DMS79 treated with DMSO at 0.1 percent for 48 hours (cell line): ENCODE measurements around the gene D2HGDH.

Source experiments
- DNase-seq: peaks from one replicate; lab custom pipeline; 2025; lab: John Stamatoyannopoulos, UW

The D2HGDH gene

DNA sequence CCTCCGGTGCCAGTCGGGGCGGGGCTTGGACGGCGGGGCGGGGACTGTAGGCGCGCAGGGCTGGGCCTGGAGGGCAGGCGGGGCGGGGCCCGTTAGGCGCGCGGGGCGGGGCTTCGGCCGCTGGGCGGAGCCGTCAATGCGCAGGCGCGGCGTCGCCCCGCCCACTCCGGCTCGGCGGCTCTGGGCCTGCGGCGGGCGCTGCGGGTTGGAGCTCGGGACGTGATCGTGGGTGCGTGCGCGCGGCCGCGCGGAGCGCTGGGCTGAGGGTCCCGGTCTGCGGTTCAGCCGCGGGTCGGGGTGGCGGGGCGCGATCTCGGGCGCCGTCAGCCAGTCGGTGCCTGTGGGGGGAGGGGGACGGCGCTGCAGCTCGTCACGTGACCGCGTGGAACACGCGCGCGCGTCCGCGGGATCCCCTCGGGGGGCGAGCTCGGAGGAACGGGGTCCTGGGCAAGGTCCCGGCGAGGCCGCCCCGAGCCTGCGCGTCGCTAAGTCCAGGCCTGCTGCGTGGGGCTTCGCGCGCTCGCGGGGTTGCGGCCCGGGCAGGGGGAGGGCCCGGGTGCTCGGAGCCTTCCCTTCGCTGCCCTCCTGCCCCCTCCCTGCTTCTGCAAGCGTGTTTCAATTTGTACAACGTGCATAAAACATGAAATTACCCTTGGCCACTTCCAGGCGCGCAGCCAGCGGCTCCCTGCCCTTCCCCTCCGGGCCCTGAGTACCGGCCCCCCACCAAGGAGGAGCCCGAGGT is at the start of gene D2HGDH:
Gene D2HGDH, plus strand, starts transcription at position 164 of the 742 bp plus-strand sequence. CDS start 595 bp downstream, outside the sequence.
- peak; percentile 54 for DNase-seq

DNA sequence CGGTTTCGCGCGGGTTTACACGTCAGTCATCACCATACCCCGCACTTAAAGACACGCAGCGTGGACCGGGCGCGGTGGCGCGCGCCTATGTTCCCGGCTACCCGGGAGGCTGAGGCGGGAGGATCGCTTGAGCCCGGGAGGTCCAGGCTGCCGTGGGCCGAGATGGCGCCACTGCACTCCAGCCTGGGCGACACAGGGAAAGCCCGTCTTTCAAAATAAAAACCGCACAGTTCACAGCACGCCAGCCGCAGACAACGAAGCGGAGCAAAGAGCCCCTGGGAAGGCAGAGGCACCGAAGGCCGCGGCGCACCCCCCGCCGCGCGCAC is 48.1 kb upstream of the D2HGDH start:
- DNase-seq = no peak

DNA sequence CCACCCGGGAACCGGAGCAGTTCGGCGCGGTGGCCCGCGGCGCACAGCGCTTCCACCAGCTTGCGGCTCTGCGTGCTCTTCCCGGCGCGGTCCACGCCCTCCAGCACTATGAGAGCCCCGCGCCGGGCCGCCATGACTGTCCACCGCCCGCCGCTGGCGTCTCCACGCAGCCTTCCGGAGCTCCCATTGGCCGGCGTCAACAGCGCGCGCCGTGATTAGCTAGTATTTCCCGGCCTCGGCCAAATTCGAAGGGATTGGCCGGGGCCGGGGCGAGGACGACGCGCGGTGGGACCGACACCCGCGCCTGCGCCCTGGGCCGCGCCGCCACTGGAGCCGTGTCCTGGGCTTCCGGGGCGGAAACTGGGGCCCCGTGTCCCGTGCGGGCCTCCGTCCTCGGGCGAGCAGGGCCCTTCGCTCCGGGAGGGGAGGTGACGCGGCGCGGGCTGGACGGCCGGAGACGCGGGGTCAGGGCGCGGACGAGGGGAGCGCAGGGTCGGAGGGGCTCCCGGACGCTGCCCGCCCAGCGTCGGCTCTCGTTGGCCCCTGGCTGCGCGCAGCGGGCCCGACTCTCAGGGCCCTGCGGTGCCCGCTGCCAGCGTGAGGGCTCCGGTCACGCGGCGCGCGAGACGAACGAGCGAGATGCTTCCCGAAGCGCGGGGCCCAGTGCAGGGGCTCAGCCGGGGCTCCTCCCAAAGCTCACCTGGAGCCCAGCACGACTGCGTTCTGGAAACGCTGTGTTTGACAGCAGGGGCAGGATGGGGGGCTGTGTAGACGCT is 47.6 kb upstream of the D2HGDH start, which contains the start of gene DTYMK:
Gene DTYMK, minus strand, starts transcription at position 166 of the 776 bp plus-strand sequence. Its CDS starts 32 bp downstream, at position 134.
- DNase-seq = peak; percentile 91

DNA sequence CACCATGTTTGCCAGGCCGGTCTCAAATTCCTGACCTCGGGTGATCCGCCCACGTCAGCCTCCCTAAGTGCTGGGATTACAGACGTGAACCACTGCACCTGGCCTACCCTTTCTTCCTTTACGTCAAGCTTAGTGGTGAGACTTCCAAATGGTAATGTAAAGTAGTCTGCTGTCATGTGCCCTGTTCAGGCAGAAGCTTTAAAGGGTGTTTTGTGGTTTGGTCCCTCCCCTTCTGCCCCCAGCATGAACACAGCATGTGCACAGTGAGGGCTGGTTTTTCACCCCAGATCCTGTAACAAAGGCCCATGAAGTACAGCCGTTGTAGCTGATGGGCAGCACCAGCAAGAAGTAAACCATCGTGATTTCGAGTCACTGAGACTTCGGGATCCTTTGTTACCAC is 45.1 kb upstream of the D2HGDH start:
- DNase-seq = no peak

DNA sequence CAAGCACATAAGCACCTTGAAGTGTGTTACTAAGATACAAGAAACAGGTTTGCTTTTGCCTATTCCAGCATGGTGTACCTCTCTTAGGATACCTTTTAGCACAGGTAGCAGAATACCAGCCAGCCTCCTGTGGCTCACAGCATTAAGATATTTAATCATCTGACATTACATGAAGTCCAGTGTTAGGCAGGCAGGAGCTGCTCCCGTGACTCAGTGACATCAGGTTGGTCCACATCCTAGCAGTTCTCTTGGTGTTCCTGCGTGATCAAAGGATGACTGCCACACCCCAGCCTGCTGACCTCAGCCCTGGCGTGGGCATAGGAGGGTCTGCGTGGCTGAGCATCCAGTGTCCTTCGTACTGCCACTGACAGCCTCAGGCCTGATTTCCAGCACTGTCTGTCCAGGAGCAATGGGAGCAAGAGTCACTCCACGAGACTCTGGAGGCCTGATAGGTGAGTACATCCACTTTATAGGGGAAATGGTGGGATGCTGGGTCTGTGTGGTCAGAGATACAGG is 44.2 kb upstream of the D2HGDH start:
- no peak for DNase-seq

DNA sequence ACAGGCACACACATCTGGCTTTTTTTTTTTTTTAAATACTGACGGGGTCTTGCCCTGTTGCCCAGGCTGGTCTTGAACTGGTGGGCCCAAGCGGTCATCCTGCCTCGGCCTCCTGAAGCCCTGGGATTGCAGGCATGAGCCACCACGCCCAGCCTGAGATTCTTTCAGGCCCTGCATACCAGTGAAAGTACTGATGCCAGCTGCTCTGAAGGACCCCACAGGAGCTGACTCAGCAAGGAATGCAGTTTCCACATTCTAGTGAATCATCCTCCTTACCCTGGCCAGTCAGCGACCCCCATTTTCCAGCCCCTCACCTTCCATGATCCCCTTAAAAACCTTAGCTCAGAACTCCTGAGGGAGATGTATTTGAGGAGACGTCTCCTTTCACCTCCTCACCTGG is 42.0 kb upstream of the D2HGDH start:
- DNase-seq = no peak

DNA sequence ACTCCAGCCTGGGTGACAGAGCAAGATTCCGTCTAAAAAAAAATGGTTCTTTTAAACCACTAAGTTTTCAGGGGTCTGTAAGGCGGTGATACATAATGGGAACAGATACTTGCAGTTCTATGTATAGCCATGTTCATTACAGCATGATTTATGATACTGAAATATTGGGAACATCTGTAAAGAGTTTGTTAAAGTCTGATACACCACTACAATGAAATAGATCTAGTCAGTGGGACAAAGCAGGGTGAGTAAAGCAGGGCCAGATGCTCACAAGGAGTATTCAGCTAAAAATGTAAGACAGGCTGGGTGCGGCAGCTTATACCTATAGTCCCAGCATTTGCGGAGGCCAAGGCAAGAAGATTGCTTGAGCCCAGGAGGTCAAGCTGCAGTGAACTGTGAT is 38.8 kb upstream of the D2HGDH start:
- DNase-seq = no peak

DNA sequence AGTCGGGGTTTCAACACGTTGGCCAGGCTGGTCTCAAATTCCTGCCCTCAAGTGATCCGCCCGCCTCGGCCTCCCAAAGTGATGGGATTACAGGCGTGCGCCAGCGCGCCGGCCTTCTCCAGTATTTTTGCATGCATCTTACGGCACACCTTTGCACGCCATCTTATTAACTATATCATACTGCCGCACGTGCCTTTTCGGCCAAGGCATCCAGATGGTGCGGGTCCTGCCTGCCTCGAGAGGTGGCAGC is 33.4 kb upstream of the D2HGDH start:
- peak; percentile 77 for DNase-seq

DNA sequence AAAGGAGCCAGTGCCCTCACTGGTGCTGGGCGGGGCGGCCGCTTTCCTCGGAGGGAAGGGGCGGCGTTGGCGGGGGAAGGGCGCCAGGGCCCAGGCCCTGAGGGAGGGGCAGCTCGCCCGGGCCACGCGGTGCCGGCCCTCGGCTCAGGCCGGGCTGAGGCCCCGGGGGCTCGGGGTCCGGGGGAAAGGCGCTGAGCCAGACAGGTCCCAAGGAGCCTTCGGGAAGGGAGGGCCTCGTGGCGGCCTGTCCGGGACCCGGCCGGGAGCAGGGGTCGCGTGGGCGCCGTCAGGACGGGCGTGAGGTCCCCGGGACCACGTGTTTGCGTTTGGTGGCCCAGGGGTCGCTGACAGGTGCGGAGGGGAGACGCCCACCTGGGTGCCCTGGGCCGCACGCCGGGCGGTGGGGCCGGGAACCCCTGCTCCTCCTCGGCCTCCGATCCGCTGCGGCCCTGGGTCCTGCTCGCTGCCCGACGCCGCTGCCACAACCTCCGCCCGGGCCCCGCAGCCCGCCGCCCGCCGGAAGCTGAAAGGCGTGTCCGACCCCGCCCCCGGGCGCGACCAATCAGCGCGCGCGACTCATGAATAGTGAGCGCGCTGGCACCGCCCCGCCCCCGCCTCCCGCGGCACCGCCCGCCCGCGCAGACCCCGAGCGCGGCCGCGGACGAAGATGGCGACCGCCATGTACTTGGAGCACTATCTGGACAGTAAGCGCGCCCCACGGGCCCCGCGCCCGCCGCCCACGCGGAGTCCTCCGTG is 32.9 kb upstream of the D2HGDH start, which contains the start of gene ING5:
Gene ING5, plus strand, starts transcription at position 641 of the 756 bp plus-strand sequence. Its CDS starts 27 bp downstream, at position 668.
- DNase-seq = peak; percentile 74

DNA sequence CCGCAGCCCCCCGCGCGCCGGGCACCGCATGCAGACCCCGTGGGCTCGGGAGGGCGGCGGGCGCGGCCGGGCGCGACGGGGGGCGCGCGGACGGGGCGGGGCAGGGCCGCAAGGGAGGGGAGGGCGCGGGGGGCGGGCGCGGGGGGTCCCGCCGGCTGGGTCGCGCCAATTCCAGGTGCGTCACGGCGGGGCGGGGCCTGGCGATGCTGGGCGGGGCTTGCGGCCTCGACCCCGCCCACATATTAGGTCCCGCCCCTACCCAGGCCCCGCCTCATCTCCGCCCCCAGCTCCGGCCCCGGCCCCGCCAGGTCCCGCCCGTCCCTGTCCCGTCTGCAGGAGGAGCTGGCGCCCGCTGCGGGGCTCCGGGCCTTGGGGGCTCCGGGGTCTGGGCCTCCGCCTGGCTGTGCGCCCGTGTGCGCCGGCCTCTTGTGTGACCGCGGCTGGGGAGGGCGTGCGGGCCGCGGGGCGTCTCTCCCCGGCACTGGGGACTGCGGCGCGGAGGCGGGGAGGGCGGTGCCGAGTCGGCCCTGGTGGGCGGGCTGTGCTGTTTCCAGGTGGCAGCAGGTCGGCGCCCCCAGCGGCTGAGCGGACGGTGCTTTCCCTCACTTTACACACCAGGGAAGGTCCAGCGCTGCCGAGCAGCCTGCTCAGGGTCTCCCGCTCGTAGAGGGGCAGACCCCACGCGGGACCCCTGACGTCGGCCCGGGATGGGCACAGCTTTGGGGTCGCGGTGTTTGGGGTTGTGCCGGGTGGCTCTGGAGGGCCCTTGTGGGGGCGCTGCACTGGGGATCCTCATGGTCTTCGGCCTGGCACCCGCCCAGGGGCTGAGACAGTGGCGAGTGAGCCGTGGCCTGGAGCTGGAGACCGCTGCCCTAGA is 32.0 kb upstream of the D2HGDH start:
- DNase-seq = peak; percentile 71

DNA sequence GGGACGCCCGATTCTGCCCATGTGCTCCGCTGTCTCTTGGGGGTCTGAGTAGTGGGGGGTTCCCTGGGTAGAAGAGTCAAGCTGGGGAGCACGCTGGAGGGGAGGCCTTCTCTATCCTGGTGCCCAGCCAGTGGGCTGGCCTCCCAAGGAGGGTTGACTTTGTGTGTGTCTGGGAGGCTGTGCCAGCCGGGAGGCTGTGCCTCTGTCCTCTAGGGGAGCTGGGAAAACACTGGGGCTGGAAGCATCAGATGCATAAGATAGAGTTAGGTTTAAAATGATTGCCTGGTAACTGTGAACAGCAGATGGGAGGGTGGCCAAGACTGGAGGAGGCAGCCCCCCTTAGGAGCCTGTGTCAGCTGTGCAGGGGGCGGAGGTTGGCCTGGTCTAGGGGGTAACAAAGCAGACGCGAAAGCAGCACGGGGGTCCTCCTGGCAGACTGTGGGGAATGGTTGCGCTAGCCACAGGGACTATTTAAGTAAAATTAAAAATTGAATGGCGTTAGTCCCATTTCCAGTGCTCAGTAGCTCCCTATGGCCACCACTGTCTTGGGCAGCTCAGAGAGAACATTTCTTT is 31.3 kb upstream of the D2HGDH start:
- DNase-seq = peak; percentile 21

DNA sequence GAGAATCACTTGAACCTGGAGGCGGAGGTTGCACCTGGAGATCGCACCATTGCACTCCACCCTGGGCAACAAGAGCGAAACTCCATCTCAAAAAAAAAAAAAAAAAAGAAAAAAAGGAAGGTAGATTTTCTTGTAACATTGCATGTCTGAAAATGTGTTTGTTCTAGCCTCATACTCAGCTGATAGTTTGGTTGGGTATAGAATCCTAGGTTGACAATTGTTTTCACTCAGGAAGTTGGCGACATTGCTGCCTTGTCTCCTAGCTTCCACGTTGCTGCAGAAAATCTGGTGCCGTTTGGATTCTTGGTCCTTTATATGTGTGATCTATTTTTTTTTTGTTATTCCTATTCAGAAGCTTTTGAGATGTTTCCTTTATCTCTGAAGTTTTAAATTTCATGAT is 27.9 kb upstream of the D2HGDH start:
- no peak for DNase-seq

DNA sequence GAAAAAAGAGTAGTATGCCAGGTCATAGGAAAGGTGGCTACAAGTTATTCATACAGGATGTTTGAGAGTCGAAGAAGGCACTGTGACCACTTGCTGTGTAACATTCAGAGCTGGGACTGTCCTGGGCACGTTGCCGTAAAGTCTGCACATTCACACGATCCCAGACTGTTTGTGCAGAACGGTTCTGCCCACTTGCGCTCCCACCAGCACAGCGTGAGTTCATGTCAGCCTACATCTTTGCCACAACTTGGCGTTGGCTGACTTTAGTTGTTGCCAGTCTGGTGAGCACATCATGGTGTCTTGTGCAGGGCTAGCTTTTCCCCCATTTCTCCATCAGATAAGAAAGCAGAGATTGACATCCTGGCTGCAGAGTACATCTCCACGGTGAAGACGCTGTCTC is 25.6 kb upstream of the D2HGDH start:
- no peak for DNase-seq

DNA sequence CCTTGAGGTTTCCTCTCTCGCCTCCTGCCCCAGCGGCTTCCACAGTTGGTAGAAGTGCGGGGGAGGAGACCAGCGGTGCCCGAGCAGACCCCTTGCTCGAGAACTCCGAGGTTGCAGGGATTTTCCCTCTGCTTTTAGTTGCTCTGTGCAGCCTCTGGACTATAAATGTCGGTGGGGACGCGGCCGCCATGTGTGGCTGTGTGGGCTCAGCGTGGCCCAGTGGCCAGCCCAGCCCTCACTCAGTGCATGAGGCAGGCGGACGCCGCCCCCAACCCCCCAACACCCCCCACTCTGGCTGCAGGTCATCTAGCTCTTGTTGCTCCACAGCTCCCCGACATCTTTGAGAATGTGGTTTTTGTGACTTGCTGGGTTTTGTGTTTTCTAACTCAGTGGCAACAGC is 15.3 kb upstream of the D2HGDH start:
- DNase-seq = no peak

DNA sequence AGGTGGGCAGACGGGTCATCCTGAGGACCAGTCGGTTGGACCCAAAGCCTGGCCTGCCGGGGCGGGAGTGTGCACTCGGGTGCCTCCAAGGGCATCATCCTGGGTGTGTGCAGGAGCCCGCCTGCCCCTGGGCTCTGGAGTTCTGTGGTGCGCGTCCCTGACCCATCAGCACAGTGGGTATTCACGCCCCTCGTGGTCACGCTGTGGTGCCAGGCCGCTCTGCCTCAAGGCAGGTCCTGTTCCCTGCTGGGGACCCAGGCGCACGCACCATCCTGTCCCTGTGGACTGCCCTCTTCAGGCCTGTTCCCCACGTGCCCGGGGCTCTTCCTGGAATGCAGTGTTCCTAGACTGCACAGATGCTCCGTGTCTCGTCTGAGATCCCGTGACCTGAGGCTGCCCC is 14.3 kb upstream of the D2HGDH start:
- no peak for DNase-seq

DNA sequence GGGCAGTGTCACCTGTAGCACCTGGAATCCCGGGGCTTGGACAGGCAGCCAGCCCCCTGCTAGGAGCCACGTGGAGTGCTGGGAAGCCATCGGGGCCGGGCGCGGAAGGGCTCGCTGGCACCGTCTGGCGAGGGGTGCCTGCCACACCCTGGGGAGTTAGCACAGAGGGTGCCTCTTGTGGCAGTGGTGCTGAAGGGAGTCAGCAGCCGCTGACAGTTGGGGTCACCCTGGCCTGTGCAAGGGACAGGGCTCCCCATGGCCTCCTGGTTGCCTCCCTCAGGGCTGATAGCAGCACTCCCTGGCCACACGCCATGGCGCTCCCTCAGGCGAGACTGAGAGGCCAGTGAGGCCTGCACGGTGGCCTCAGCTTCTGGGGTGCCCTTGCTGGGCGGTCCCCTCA is 13.9 kb upstream of the D2HGDH start:
- DNase-seq = no peak

DNA sequence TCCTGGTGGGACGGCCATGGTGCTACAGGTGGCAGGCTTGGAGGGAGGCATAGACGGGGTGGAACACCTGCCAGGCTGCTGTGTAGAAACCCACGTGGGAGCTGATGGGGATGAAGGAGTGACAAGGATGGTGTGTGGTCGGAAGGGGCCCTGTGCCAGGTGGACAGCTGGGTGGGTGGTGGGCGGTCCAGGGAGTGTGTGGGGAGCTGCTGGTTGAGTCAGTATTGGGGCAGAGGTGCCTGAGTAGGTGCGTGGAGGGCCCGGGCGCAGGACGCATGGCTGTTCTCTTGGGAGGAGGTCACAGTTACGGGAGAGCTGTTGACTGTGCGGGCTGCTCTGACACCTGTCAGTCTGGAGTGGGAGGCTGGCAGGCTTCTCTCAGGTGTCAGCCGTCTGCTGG is 12.6 kb upstream of the D2HGDH start:
- no peak for DNase-seq

DNA sequence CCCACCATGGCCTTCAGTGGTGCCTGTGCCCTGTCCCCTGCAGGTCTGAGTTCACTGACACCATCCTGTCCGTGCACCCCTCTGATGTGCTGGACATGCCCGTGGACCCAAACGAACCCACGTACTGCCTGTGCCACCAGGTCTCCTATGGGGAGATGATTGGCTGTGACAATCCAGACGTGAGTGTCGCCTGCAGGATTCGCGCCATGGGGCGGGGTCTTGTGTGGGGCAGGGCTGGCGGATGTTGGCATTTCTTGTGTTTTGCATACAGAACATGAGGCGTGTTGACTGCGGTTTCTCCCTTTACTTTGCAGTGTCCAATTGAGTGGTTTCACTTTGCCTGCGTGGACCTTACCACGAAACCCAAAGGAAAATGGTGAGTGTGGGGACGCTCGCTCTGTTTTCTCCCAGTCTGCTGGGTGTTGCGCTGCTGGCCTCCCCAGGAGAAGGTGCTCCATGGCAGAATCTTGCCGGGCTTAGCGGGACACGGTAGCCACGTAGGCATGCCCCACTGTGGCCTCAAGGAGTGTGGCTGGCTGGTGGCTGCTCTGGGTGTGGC is 11.5 kb upstream of the D2HGDH start:
- DNase-seq = no peak

DNA sequence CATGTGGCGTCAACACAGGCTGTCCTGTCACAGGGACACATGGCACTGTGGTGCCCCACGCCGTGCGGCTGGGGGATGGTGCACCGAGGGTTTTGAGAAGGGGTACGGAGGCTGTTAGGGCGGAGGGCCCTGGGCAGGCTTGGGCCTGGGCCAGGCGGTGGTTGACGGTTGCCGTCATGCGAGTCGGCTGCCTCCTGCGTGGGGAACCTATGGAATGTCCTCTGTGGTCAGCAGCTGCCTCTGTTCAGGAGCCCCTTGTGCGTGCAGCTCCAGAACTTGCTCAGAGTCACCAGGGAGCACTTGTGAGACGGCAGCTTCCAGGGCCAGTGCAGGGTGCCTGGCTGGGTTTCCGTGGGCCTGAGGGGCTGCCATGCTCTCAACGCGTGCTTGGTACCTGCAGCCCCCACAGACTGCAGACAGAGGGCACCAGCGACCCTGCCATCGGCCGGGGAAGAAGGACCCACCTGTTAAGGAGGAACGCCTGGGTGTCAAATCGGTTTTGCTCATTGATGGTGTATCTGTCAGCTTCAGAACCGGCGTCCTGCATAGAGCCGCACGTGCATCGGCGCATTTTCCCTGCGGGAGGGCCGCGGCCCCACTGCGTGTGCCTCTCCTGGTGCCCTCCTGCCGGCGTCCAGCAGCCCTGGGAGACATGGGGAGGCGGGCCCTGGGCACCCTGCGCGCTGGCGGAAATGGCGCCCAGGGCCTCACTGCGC is 10.0 kb upstream of the D2HGDH start:
- no peak for DNase-seq
